ENCODE results near the gene GBX1.

- TF ChIP-seq SPI1 (IDR thresholded peaks at IDR 0.05; ENCODE audit: low read depth, low read length), result no peak
- TF ChIP-seq POLR2A (IDR thresholded peaks at IDR 0.05; ENCODE audit: low read depth, low read length), result no peak
Observed at GRCh38 chr7:151135525-151135845, 32.0 kb downstream of the GBX1 start.

Measured in GM12891 (cell line).